OCI-M2 (cell line): ENCODE data around the gene SMIM21.

Experiments used
- DNase-seq: peaks from one replicate; lab custom pipeline; 2025; ENCODE audit not compliant: unreplicated experiment; lab: John Stamatoyannopoulos, UW

SMIM21 gene

GRCh38 chr18:75427603-75428002 lies at the start of gene SMIM21:
Gene SMIM21 (minus strand): TSS chr18:75427703. CDS start chr18:75427563, 140 bp downstream.
- DNase-seq = no peak

GRCh38 chr18:75475228-75475627 lies 47.7 kb upstream of the SMIM21 start:
- no peak for DNase-seq

DNA sequence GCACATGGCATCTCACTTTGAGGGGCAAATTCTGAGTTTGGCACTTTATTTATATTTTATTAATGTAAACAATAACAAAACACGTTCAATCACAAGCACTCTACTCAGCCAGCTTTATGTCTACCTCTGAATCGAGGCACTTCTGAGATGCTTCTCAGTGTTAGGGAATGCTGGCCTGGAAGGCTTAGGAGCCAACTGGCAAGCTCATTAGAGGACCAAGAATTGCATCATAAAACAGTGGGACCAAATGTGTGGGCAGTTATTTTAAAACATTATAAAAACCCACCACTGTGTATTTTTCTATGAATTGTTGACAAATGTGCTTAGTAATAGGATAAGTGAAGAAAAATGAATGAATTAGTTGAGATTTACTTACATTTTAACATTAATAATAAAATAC lies 46.8 kb upstream of the SMIM21 start:
- DNase-seq = no peak

GRCh38 chr18:75473316-75473715 lies 45.8 kb upstream of the SMIM21 start:
- no peak for DNase-seq

DNA sequence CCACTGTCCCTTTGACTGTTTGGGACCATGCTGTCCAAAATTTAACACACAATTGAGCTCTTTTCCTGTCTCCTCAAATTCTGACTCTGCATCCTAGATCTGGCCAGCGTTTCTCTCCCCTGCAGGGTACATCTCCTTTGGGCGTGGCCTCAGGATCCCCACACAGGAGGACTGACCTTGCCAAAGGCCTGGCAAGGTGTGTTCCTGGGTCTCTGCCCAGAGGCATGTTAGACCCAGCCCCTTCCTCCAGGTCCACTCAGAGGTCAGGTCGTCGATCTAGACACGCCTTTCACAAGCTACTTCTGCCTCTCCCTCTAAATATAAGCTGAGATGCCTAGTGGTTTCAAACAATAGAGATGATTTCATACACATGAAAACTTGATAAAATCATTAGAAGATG lies 45.4 kb upstream of the SMIM21 start:
- no peak for DNase-seq

- no peak for DNase-seq
Observed at GRCh38 chr18:75472396-75472795, 44.9 kb upstream of the SMIM21 start.

DNA sequence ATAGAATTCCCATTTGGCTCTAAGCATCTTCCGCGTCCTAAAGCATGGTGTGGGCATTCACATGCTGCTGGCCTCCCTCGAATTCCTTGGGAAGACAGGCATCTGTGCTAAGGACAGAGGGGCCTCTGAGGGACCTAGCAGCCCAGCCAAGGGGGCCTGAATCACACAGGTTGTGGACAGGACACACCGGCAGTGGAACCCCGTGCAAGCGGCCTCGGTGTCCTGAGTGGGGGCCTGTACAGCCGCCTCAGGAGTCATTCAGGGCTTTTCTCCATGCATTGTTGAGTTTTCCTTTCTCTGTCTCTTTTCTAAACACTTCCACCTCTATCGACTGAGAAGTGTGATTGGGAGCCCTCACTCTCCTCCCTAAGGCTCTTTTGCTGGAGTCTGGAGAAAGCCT lies 44.3 kb upstream of the SMIM21 start:
- no peak for DNase-seq

GRCh38 chr18:75467851-75468250 lies 40.3 kb upstream of the SMIM21 start:
- DNase-seq = no peak

DNA sequence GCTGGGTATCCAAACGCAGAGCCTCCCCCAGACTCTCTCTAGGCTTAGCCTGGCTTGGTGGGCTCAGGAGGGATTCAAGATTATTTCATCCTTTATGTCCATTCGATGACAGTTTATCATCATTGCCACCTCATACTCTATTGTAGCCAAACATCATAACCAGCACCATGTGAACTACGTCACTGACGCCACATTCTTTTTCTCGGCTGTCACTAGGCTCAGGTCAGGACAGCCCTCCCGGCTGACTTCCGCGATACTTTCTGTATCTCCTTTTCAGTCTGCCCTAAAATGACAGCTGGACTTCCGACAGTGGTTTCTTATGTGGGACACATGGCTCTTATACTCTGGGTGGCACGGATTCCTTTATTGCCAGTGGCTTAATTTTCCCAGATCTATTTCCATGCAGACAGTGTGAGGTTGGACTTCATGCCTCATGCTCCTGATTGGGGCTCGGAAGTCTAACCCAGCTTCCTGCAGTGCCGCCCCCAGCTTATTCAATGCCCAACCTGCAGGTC lies 39.8 kb upstream of the SMIM21 start:
- no peak for DNase-seq

DNA sequence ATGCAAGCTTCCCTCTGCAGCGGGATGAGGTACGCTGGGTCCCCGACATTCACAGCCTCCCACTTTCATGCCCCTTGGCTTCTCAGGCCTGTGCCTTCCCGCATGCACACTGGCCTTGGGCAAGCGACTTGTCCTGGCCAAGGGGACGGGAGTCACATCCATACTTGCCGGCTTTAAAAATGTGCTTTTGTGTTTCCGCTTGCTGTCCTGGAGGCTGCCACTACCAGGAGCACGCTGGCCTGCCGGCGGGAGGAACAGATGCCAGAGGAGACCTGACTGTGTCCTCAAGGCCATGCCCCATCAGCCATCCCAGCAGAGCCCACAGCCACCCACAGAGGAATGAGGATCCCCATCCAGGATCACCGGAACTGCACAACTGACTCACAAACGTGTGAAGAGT lies 36.9 kb upstream of the SMIM21 start:
- DNase-seq = no peak

DNA sequence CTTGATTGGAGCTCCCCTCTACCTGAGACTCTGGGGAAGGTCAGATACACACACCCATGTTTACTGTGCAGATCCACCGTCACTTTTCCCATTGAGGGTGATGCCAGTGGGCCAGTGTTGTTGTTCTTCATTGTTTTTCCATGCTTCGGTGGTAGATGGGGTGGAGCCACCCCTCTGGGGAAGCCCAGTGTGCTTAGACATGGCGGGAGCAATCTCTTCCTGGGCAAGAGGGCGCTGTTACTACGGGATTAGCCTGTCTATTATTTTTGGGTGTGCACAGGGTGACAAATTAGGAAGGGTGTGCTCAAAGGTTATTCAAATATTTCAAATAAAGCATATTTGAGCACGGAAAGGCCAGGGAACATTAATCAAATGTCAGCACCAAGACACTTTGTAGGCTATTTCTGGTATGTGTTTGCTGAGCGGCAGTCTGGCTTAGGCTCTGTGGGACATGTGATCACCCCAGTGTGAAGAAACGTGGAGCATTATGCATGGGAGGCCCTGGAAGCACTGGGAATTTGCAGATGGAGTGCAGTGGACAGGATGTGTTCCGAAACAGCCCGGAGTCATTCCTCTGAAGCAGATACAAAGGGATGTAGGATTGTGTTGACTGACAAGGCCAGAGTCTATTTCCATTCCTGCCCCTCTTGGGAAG lies 34.8 kb upstream of the SMIM21 start:
- no peak for DNase-seq

DNA sequence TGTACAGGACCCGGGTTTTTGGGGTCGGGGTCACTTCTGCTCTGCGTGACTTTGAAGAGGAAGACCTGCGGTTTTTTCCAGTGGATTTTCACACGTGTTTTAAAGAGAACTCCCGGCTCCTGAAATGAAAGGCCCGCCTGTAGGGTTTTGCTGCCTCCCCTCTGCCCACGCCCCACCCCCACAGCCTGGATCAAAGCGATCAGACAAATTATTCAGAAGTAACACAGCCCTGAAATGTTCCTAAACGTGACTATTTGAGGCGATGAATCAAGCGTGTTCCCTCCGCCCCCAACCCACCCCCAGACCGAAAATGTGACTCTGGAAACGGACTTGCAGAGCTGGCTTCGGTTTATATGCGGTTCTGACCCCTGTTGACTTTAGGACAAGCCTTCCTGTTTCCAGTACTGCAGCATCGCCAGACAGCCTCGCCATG lies 28.7 kb upstream of the SMIM21 start:
- no peak for DNase-seq

DNA sequence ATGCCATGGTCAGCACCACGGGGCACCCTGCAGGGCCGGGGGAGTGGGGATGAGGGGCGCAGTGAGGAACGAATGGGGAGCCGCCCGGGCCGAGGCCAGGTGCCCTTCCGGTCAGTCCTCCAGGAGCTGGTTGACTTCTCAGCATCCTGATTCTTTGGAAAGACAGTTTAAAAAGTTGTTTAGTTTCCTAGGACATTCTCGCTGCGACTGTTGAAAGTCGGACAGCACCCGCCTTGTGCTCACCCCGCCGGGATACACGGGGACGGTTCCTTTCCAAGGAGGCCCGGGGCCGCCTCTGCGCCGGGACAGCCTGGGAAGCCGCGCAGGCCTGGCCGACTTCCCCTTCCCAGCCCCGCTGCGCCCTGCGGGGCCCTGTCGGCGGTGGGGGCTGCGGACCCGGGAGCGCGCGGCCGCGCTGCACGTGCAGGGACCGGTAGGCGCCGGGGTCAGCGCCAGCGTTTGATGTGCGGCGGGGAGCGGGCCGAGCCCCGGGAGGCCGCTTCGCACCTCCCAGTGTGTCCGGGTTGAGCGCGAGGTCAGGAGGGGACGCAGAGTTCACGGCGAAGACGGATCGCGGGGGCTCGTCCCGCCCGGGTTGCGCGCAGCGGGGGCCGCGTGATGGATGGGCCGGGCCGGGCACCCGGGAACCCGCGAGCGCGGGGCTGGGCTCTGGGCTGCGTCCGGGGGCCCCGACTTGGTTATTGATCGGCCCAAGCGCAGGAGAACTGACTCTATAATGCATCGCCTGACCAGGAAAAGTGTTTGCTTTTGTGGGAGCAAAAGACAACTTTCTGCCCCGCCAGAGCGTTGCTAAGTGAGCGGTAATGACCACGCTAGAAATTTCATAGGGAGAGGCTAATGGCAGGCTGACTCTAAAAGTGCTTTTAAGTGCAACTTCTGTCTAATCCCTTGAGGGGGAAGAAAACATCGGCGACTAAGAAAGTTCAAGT lies 28.0 kb upstream of the SMIM21 start:
- DNase-seq = no peak

DNA sequence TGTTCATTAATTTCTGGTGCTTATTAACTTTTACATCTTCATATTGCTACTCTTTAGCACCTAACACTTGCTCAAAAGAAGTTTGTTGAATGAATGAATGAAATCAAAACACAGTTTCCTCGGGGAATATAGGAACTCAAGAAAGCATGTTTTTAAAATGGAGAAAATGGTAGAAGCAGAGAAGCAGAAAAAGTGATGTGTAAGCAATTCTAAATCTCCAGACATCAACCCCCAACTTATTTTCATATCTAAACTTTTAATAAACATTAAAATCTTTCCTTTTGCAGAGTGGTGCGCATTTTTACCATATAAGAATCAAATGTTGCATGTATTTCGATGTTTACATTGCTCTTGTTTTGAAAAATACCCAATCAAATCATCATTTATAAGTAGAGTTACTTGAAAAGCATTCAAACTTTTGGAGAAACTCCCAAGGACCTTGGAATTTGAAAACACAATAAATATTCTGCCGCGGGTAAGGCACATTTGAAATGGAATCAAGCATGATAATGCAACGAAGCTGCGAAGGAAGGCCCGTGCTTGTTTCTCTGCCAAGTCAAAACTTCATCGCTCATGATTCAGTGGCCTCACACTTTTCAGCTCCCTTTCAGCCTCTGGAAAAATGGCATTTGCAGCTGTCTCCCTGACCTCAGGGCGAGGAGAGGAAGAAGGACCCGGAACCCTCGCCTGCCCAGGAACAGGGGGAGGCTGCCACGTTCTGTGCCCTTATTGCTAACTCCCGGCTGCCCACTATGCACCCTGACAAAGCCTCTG lies 26.7 kb upstream of the SMIM21 start:
- no peak for DNase-seq

DNA sequence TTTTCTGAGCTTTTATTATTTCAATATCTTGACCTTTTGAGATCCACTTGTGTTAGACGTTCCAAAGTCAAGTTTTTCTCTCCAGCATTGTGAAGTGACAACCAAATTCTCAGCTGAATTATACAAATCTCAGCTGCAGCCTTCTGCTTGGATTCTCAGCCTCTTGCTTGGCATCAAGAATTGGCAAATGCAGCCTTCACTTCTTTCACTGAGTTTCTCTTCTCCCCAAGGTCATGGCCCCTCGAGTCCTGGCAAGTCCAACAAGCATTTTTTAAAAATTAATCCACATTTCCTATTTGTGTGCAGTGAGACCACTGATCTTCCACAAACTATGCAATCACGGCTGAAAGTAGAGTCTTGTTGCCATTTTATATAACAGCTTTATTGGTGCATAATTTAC lies 23.4 kb upstream of the SMIM21 start:
- DNase-seq = no peak

- no peak for DNase-seq
Observed at GRCh38 chr18:75441896-75442295, 14.4 kb upstream of the SMIM21 start.

GRCh38 chr18:75439348-75439747 lies 11.8 kb upstream of the SMIM21 start:
- DNase-seq = no peak

GRCh38 chr18:75438891-75439290 lies 11.4 kb upstream of the SMIM21 start:
- DNase-seq = no peak

DNA sequence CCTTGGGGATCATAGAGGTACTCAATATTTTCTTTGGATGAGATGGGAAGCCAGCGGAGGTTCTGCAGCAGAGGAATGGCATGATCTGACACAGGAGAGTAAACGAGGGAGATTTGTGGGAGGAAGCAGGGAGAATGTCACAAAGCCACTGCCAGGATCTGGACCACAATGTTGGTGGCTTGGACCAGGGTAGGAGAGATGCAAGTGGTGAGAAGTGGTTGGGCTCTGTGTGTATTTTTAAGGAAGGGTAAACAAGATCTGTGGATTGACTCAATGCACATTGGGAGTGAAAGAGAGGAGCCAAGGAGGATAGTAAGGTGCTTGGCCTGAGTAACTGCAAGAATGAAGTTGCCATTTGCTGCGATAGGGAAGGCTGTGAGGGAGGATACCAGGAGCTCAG lies 10.5 kb upstream of the SMIM21 start:
- DNase-seq = no peak

DNA sequence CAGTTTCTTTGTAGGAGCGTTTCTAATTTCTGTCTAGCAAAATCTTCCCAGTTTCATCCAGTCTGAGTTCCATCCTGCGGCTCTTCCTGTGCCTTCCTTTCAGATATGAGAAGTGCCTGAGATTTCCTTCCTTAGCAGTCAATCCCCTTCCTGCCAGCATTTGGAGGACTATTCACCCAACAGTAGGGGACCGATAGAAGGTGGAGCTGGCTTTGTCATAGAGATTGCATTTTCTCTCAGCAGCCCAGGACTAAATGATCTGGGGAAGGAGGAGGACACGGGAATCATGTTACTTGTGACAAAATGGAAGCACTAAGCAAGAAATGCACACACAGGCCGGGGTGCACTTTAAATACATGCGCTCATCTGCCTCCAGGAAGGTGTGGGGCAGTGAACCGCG lies 5.6 kb upstream of the SMIM21 start:
- no peak for DNase-seq

DNA sequence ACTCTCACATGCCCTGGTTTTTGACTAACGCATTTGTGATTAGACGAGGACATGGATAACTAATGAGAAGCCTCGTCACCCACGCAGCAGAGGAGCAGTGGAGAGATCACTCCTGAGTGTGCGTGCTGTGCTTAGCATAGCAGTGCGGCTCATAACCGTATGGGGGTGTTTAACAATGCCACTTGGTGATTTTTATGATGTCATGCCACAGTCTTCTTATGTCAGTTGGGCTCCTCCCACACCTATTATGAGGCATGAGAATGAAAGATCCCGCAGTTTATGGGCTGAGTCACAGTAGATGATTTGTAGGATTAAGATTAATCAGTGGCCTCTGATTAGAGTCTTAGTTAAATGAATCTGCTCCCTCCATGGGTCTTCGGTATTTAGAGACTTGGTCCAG lies 2.5 kb upstream of the SMIM21 start:
- DNase-seq = no peak
